SK-N-MC (cell line): ENCODE measurements around the gene TTLL6.

Experiments
- EZH2 ChIP-seq: fragments of 200-600 bp; sonication (generic); IDR thresholded peaks from one replicate; pipeline ENCODE4 v1.6.1; 2017; ENCODE audit warnings: antibody characterized with exemption
- POLR2AphosphoS5 ChIP-seq: IDR thresholded peaks from 2 replicates; pipeline ENCODE4 v1.6.1; 2012; ENCODE audit warnings: mild to moderate bottlenecking, low read depth, low read length, borderline replicate concordance

GRCh38 chr17:48729335-48730239 lies 87.4 kb downstream of the TTLL6 start:
- TF ChIP-seq EZH2 (no peak), POLR2AphosphoS5 (no peak; the same call in none of the 2 replicates)
